Esophagus muscularis mucosa (tissue), 4 donors: Measurements from ENCODE around the gene SYT6. TPM values are rescaled to one million over a fixed set of nuclear protein-coding genes. Genes with fewer than 3 reads are reported as not detected.

Source experiments
- DNase-seq: peaks from one replicate; pipeline ENCODE4 v3.0.0-alpha.2; 2017; ENCODE audit errors: extremely low spot score
- H3K27ac ChIP-seq, 4 donors: fragments of 200-600 bp; sonication (generic); replicated peaks in 1 of 4; 1 replicate in 3 of 4; 2 replicates in 1 of 4; pipeline ENCODE4 v1.5.1; 2016 to 2019; ENCODE audit warnings: mild to moderate bottlenecking in 1 of 4
- H3K27me3 ChIP-seq, 4 donors: fragments of 200-600 bp; sonication (generic); one replicate each; pipeline versions ENCODE4 v1.5.1 to v1.6.0; 2016 to 2019
- H3K36me3 ChIP-seq, 4 donors: fragments of 200-600 bp; sonication (generic); one replicate each; pipeline ENCODE4 v1.5.1; 2016 to 2019
- H3K4me1 ChIP-seq, 4 donors: fragments of 200-600 bp; sonication (generic); one replicate each; pipeline ENCODE4 v1.5.1; 2016 to 2019
- H3K4me3 ChIP-seq, 4 donors: fragments of 200-600 bp; sonication (generic); 1 replicate in 2 of 4; 2 replicates in 2 of 4; pipeline ENCODE4 v1.5.1; 2016 to 2019; ENCODE audit warnings: mild to moderate bottlenecking in 4 of 4, moderate library complexity in 1 of 4
- H3K9me3 ChIP-seq, 4 donors: fragments of 200-600 bp; sonication (generic); 1 replicate in 3 of 4; 2 replicates in 1 of 4; pipeline ENCODE4 v1.5.1; 2016 to 2019
- CTCF ChIP-seq, 3 experiments: fragments of 200-600 bp in 2 of 3; fragments of 450-650 bp in 1 of 3; sonication (generic) in 2 of 3; IDR thresholded peaks; one replicate each; pipeline ENCODE4 v1.5.1; 2017 to 2019; ENCODE audit warnings: antibody characterized with exemption in 3 of 3, mild to moderate bottlenecking in 2 of 3, moderate library complexity in 1 of 3
- EP300 ChIP-seq: sonication (generic); formaldehyde crosslinking; IDR thresholded peaks from one replicate; pipeline ENCODE4 v1.6.1; 2017; ENCODE audit warnings: antibody characterized with exemption
- POLR2A ChIP-seq: fragments of 450-650 bp; IDR thresholded peaks from one replicate; pipeline ENCODE4 v1.6.1; 2017; ENCODE audit warnings: antibody characterized with exemption, moderate library complexity, mild to moderate bottlenecking, low read depth
- POLR2AphosphoS5 ChIP-seq, 2 donors: sonication (generic); formaldehyde crosslinking; IDR thresholded peaks; one replicate each; pipeline ENCODE4 v1.6.1; 2017; ENCODE audit warnings: antibody characterized with exemption in 2 of 2
- WGBS: methylation state at CpG from one replicate; pipeline ENCODE4 v1.1.5; 2018; 5-methylcytosine and 5-hydroxymethylcytosine counted together
- intact Hi-C: fragments of 100-400 bp; cut with DNase I; formaldehyde crosslinking; loops from one replicate; pipeline ENCODE4 v1.15.1; 2023
- total RNA-seq, 4 donors: library from RNA; depleted of rRNA; stranded (reverse); fragments of >200 nt; gene quantifications; one replicate each; pipeline versions ENCODE4 v1.1.0 to v1.2.1, GENCODE V29; 2016

Gene SYT6
- total RNA-seq = under 1 TPM in 2 of 4 donors, not detected in 2; 0.06 to 0.83 TPM

- Histone ChIP-seq H3K4me1 (peaks cover 21 to 36% (median 31%) of the 10 kb centered on the region in 4 donors), H3K9me3 (no peaks in the 10 kb centered on the region), H3K4me3 (peak within 1 kb of the TSS; percentile 47 to 60 (median 52)), H3K27ac (no peak within 1 kb of the TSS), H3K36me3 (no peaks in the 10 kb centered on the region), H3K27me3 (peaks cover 7 to 87% (median 46%) of the 10 kb centered on the region in 4 donors)
- TF ChIP-seq POLR2AphosphoS5 (IDR thresholded peaks at IDR 0.05) (no peak), CTCF (IDR thresholded peaks at IDR 0.05) (no peak), POLR2A (no peak), EP300 (no peak)
- intact Hi-C loops = no loop called here
- WGBS = 2% methylated on average over 9 of the region's 70 CpGs
- no peak for DNase-seq
These were observed at the start of gene SYT6 for GRCh38 chr1:114153261-114154145. Gene SYT6, minus strand, starts transcription at chr1:114153869. Its CDS starts 97 bp downstream, at chr1:114153772.

DNA sequence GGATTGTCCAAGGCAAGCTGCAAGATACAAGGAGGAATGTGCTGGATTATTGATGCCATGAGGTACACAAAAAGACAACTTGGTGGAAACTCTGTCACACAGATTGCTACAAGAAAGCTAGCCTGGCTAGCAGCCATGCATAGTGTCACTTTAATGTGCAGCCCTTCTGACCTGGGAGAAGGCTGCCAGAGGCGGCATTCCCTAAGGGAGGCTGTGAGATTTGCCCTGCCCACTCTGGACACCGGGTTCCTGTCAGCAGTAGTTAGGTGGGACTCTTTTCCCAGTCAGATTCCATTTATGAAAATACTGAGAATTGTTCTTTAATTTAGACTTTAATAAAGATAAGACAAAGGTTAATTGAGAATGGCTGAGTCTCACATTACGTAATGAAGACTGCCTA lies 47.8 kb upstream of the SYT6 start:
- Histone ChIP-seq H3K27me3 (peaks cover 0 to 40% (median 0%) of the 10 kb centered on the region in 4 donors), H3K4me3 (no peak overlapping the region), H3K4me1 (no peaks in the 10 kb centered on the region), H3K36me3 (no peaks in the 10 kb centered on the region), H3K9me3 (no peaks in the 10 kb centered on the region), H3K27ac (no peak overlapping the region)
- TF ChIP-seq CTCF (IDR thresholded peaks at IDR 0.05) = no peak
- TF ChIP-seq POLR2AphosphoS5 (IDR thresholded peaks at IDR 0.05) = no peak
- TF ChIP-seq POLR2A = no peak
- no peak for TF ChIP-seq EP300
- DNase-seq = no peak
- WGBS = 53% methylated on average over 3 of the region's 3 CpGs
- intact Hi-C loops = no loop called here

DNA sequence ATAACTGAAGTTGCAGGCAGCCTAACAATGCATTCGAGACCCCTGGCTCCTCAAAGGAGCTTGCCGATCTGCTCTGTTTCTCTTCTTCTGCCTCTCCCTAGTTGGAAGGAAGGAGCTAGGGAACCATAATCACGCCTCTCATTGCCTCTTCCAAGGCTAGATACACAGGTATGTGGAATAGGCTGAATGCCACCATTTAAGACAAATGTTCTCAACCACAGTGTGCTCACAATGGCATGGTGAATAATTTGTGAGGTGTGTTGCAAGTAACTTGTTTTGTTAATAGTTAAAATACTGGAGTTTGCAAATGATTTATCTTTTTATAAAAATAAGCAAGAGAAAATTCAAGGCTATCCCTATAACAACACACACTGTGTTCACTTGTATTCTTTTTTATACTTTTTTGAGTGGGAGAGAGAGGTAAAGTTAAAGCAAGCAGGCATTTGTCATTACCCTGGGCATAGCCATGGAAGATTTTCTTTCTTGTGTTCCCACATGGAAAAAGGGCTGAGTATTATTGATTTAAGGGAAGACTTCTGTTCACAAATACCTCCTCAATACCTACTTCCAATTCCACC lies 45.4 kb upstream of the SYT6 start:
- Histone ChIP-seq H3K9me3 (no peaks in the 10 kb centered on the region), H3K27ac (no peak overlapping the region), H3K36me3 (no peaks in the 10 kb centered on the region), H3K4me3 (no peak overlapping the region), H3K4me1 (no peaks in the 10 kb centered on the region), H3K27me3 (peaks cover 0 to 50% (median 0%) of the 10 kb centered on the region in 4 donors)
- intact Hi-C loops = no loop called here
- no peak for DNase-seq
- 80% methylated on average over 3 of the region's 3 CpGs for WGBS
- no peak for TF ChIP-seq POLR2AphosphoS5 (IDR thresholded peaks at IDR 0.05)
- no peak for TF ChIP-seq CTCF (IDR thresholded peaks at IDR 0.05)
- TF ChIP-seq EP300 = no peak

DNA sequence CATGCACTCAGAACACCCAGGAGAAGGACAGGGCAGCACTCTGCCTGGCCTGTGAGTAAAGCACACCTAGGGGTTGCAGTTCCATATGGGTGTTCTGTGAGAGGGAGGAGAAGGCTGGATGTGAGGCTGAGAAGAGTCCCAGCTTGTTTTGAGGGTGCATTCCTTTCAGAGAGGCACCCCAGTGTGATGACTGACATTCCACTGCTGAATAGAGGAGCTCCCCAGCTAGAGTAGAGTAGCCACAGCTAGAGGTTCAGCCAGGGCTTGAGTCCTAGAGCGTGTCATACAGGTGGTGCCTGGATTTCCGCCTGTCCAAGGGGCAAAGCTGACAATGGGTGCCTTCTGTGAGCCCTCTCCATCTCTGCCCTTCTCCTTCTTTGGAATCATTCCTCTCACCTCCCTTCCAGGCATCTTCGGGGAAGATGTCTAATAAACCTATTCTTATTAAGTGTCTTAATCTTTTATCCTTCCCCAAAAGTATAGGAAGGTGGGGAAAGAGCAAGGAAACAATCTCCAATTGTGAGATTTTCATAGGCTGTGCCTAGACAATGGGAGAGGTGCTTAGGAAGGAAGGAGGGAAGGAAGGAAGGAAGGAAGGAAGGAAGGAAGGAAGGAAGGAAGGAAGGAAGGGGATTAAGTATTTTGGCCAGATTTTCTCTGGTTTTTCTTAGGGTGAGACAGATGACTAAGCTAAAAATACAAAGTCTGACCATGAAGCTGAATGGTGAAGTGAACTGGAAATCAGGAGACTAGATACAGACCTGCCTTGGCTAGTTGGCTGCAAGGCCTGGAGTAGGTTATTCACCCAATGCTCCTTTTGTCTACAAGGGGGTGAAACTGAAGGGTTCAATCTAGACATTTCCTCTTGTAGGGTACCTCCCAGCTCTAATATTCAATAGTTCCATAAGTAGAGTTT lies 43.6 kb upstream of the SYT6 start:
- Histone ChIP-seq H3K27ac (no peak overlapping the region), H3K4me1 (no peaks in the 10 kb centered on the region), H3K36me3 (no peaks in the 10 kb centered on the region), H3K9me3 (no peaks in the 10 kb centered on the region), H3K27me3 (peaks cover 0 to 40% (median 0%) of the 10 kb centered on the region in 4 donors), H3K4me3 (no peak overlapping the region)
- DNase-seq = no peak
- TF ChIP-seq EP300 = no peak
- no peak for TF ChIP-seq POLR2AphosphoS5 (IDR thresholded peaks at IDR 0.05)
- no peak for TF ChIP-seq CTCF (IDR thresholded peaks at IDR 0.05)
- no peak for TF ChIP-seq POLR2A
- intact Hi-C loops = no loop called here
- WGBS = 59% methylated on average over 3 of the region's 3 CpGs
